CD8-positive, alpha-beta memory T cell (primary cell): ENCODE data around the gene GRM4. TPM values are rescaled to one million over a fixed set of nuclear protein-coding genes. Genes with fewer than 3 reads are reported as not detected.
A peak's percentile ranks its signal among the peaks of the same experiment; 100 is the strongest.
"Not testable (repeated sequence)": the region's sequence is repeated elsewhere in the genome, so short reads cannot be mapped to it uniquely, and the experiment has no call there.

Source experiments
- CTCF ChIA-PET: fragments of 350-600 bp; sonication (Branson Sonifier 250); formaldehyde crosslinking; loops from one replicate; lab custom pipeline; 2021; ENCODE audit warnings: antibody characterized with exemption; lab: Charles Lee
- POLR2A ChIA-PET: fragments of 350-600 bp; sonication (Branson Sonifier 250); formaldehyde crosslinking; loops from one replicate; lab custom pipeline; 2021; ENCODE audit warnings: antibody characterized with exemption; lab: Charles Lee
- DNase-seq, 5 donors: peaks; one replicate each; pipeline versions ENCODE4 v3.0.0 to v3.0.0-alpha.2; 2020 to 2022; ENCODE audit warnings: mixed read lengths in 1 of 5
- H3K27ac ChIP-seq: one replicate; pipeline ENCODE4 v1.7.0; 2013; ENCODE audit warnings: low read depth, mild to moderate bottlenecking, low read length, moderate library complexity
- H3K27me3 ChIP-seq: 2 replicates; pipeline ENCODE4 v1.7.0; 2013; ENCODE audit warnings: low read length, mild to moderate bottlenecking; ENCODE audit not compliant: insufficient read depth, poor library complexity, severe bottlenecking
- H3K36me3 ChIP-seq: 2 replicates; pipeline ENCODE4 v1.7.0; 2013; ENCODE audit warnings: mild to moderate bottlenecking, low read length, moderate library complexity; ENCODE audit not compliant: insufficient read depth
- H3K4me1 ChIP-seq: 2 replicates; pipeline ENCODE4 v1.7.0; 2013; ENCODE audit warnings: mild to moderate bottlenecking, low read length, moderate library complexity; ENCODE audit not compliant: insufficient read depth
- H3K4me3 ChIP-seq: 2 replicates; pipeline ENCODE4 v1.7.0; 2013; ENCODE audit warnings: mild to moderate bottlenecking, low read length
- H3K9me3 ChIP-seq: 2 replicates; pipeline ENCODE4 v1.7.0; 2013; ENCODE audit warnings: mild to moderate bottlenecking, low read length
- H3K27ac Mint-ChIP-seq, 8 donors: one replicate each; pipeline ENCODE4 v1.8.0; 2020 to 2021; ENCODE audit warnings: mixed read lengths in 8 of 8, mild to moderate bottlenecking in 6 of 8, inconsistent platforms in 3 of 8, moderate library complexity in 3 of 8
- H3K27me3 Mint-ChIP-seq, 2 donors: one replicate each; pipeline ENCODE4 v1.8.0; 2020 to 2021; ENCODE audit warnings: mixed read lengths in 2 of 2, mild to moderate bottlenecking in 1 of 2, moderate library complexity in 1 of 2
- H3K36me3 Mint-ChIP-seq, 3 donors: one replicate each; pipeline ENCODE4 v1.8.0; 2020 to 2021; ENCODE audit warnings: mixed read lengths in 3 of 3, inconsistent platforms in 1 of 3, mild to moderate bottlenecking in 1 of 3
- H3K4me1 Mint-ChIP-seq, 3 donors: one replicate each; pipeline ENCODE4 v1.8.0; 2020 to 2021; ENCODE audit warnings: mixed read lengths in 3 of 3, inconsistent platforms in 1 of 3, mild to moderate bottlenecking in 1 of 3
- H3K4me3 Mint-ChIP-seq, 7 donors: one replicate each; pipeline ENCODE4 v1.8.0; 2020 to 2021; ENCODE audit warnings: mixed read lengths in 7 of 7, mild to moderate bottlenecking in 6 of 7, moderate library complexity in 4 of 7, inconsistent platforms in 2 of 7
- H3K9me3 Mint-ChIP-seq, 5 donors: one replicate each; pipeline ENCODE4 v1.8.0; 2020 to 2022; ENCODE audit warnings: mixed read lengths in 5 of 5, mild to moderate bottlenecking in 3 of 5, moderate library complexity in 2 of 5, inconsistent platforms in 1 of 5
- polyA plus RNA-seq: library from polyadenylated mRNA; unstranded; fragments of 300-500 nt; fragmentation: Illumina TruSeq; gene quantifications from one replicate; pipeline ENCODE4 v1.2.3, GENCODE V29; 2021
- total RNA-seq, 2 experiments: library from RNA; stranded (reverse); gene quantifications; one replicate each; pipeline ENCODE4 v1.2.3, GENCODE V29; 2021

Gene GRM4
- total and polyA plus RNA-seq, 3 experiments from 2014 or later = 0.03 TPM; not detected in 2

DNA sequence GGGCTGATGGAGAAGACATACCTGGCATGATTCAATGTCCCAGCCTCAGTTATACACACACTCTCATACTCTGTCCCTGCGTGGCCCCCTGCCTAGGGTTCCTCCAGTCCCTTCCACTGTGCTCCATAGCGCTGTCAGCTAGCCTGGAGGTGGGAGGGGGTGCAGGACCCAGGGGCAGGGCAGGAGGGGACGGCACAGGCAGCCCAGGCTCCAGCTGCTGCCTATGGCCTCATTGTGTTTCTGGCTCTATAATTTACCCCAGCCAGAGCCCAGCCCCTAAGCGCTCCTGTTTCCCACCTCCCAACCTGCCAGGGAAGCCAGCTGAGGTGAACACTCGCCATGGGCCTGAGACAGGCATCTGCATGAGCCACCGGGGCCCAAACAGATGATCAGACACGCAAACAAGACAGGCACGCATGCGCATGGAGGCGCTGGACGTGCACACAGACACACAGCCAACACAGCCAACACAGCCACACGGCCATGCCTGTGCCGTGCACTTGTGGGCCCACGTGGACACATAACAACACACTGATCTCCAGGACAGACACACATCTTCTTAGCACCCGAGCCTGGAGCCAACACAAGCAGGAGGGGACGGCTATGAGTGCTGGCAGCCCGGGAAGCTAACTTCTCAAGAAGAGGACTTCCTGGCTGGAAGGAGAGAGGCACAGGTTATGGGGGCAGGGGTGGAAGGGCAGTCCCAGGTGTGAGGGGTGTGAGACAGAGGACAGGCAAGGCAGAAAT is 124.9 kb downstream of the GRM4 start:
- no peaks in the 10 kb centered on the region for H3K4me1 Mint-ChIP-seq
- no peaks in the 10 kb centered on the region for H3K36me3 Mint-ChIP-seq
- ChIA-PET CTCF (no interaction called here), POLR2A (no interaction called here)
- no peaks in the 10 kb centered on the region for H3K9me3 ChIP-seq
- H3K27ac Mint-ChIP-seq = no peak overlapping the region
- H3K4me1 ChIP-seq = no peaks in the 10 kb centered on the region
- no peaks in the 10 kb centered on the region for H3K27me3 ChIP-seq
- no peaks in the 10 kb centered on the region for H3K36me3 ChIP-seq
- no peak overlapping the region for H3K27ac ChIP-seq
- peaks cover 0 to 2% (median 0%) of the 10 kb centered on the region in 5 donors for H3K9me3 Mint-ChIP-seq
- no peak overlapping the region for H3K4me3 Mint-ChIP-seq
- H3K27me3 Mint-ChIP-seq = peaks cover 2 to 9% of the 10 kb centered on the region in 2 donors
- no peak overlapping the region for H3K4me3 ChIP-seq
- peak in 1 of 5 donors; percentile 43 for DNase-seq

DNA sequence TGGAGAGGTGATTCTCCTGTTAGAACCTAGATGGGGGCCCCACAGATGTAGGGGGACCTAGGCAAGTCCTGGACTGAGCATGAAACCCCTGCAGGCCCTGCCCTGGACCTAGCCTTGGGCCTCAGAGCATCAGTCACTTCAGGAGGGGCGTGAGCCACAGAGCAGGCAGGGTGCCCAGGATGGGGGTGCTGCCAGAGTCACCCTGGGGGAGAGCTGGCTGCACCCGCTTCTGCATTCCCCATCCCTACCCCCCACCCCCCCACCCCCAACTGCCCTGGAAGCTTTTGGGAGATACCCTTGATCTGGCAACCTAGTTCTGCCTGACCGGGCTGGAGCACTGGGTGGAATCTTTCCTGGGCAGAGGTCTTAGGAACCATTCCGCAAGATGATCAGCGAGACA is 125.6 kb downstream of the GRM4 start:
- Mint-ChIP-seq H3K9me3 (peaks cover 0 to 2% (median 0%) of the 10 kb centered on the region in 5 donors), H3K4me1 (no peaks in the 10 kb centered on the region), H3K27me3 (peaks cover 2 to 9% of the 10 kb centered on the region in 2 donors), H3K27ac (no peak overlapping the region), H3K4me3 (no peak overlapping the region), H3K36me3 (no peaks in the 10 kb centered on the region)
- H3K27ac ChIP-seq = no peak overlapping the region
- DNase-seq = peak in 1 of 5 donors; percentile 17
- H3K27me3 ChIP-seq = no peaks in the 10 kb centered on the region
- no peaks in the 10 kb centered on the region for H3K9me3 ChIP-seq
- H3K4me1 ChIP-seq = no peaks in the 10 kb centered on the region
- no peaks in the 10 kb centered on the region for H3K36me3 ChIP-seq
- H3K4me3 ChIP-seq = no peak overlapping the region
- POLR2A ChIA-PET = no interaction called here
- CTCF ChIA-PET = no interaction called here

DNA sequence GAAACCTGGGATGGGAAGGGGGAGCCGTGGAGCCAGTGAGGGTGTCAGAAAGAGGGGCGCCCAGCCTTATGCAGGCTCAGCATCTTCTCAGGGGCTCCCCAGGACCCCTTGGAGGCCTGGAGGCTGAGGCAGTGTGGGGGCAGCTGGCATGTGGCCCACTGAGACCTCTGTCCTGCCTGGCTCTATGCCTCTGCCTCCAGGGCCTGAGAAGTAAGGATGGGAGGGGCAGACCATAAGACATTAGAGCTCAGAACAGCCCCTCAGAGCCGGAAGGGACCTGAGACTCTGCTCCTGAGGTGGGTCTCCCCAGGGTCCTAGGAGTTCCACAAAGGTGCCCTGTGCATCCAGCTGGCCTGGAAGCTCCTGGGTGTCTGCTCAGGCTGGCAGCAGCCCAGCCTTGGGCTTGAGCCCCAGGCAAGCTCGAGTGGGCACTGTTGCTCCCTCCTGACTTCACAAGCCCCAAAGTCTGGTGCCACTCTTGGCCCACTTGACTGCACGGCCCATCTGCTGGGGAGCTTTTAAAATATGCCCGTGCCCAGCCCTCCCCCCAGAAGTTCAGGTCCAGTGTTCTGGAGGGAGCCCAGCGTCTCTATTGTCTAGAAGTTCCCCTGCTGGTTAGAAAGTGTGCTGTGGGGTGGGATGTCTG is 126.8 kb downstream of the GRM4 start:
- POLR2A ChIA-PET = no interaction called here
- H3K4me3 ChIP-seq = no peak overlapping the region

DNA sequence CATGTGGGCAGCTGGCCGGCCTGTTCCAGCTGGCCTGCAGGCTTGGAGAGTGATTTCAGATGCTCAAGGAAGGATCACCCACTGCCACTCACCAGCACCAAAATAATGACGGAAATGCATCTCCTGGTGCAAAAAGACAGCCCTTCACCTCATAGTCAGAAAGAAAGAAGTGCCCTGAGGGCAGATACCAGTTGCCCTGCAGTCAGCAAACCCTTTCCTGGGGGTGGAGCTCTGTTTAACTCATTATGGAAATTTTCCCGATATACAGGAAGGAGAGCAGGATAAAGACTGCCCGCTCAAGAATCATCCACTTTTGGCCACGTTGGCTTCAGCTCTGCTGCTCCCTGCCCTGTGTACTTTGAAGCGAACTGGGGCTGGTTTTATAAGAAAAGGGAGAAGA is 127.9 kb downstream of the GRM4 start:
- no peak overlapping the region for H3K4me3 Mint-ChIP-seq
- DNase-seq = peak in 1 of 5 donors; percentile 25
- no peaks in the 10 kb centered on the region for H3K36me3 Mint-ChIP-seq
- H3K9me3 Mint-ChIP-seq = no peaks in the 10 kb centered on the region
- Histone ChIP-seq H3K9me3 (no peaks in the 10 kb centered on the region), H3K27ac (no peak overlapping the region), H3K4me1 (no peaks in the 10 kb centered on the region), H3K4me3 (no peak overlapping the region), H3K36me3 (no peaks in the 10 kb centered on the region), H3K27me3 (no peaks in the 10 kb centered on the region)
- no peaks in the 10 kb centered on the region for H3K4me1 Mint-ChIP-seq
- no peak overlapping the region for H3K27ac Mint-ChIP-seq
- H3K27me3 Mint-ChIP-seq = peaks cover 2 to 7% of the 10 kb centered on the region in 2 donors
- ChIA-PET POLR2A (no interaction called here), CTCF (interaction anchor here (0.8 to 1.6 kb wide), 3 partner anchors 9 to 245 kb away, joined by 3 to 4 read pairs (median 3); no protein-coding TSS in a partner anchor)

More for the DNA sequence above, 126.8 kb downstream of the GRM4 start:
- DNase-seq = peak in 1 of 5 donors; percentile 35
- Mint-ChIP-seq H3K9me3 (peaks cover 0 to under 1% (median 0%) of the 10 kb centered on the region in 5 donors), H3K36me3 (no peaks in the 10 kb centered on the region), H3K4me3 (no peak overlapping the region), H3K4me1 (no peaks in the 10 kb centered on the region), H3K27ac (no peak overlapping the region), H3K27me3 (peaks cover 2 to 9% of the 10 kb centered on the region in 2 donors)
- Histone ChIP-seq H3K4me1 (no peaks in the 10 kb centered on the region), H3K9me3 (no peaks in the 10 kb centered on the region), H3K36me3 (no peaks in the 10 kb centered on the region), H3K27ac (no peak overlapping the region), H3K27me3 (no peaks in the 10 kb centered on the region)
- CTCF ChIA-PET = interaction anchor here (0.9 to 1.5 kb wide), 2 partner anchors 8 to 247 kb away, joined by 3 to 5 read pairs; no protein-coding TSS in a partner anchor

DNA sequence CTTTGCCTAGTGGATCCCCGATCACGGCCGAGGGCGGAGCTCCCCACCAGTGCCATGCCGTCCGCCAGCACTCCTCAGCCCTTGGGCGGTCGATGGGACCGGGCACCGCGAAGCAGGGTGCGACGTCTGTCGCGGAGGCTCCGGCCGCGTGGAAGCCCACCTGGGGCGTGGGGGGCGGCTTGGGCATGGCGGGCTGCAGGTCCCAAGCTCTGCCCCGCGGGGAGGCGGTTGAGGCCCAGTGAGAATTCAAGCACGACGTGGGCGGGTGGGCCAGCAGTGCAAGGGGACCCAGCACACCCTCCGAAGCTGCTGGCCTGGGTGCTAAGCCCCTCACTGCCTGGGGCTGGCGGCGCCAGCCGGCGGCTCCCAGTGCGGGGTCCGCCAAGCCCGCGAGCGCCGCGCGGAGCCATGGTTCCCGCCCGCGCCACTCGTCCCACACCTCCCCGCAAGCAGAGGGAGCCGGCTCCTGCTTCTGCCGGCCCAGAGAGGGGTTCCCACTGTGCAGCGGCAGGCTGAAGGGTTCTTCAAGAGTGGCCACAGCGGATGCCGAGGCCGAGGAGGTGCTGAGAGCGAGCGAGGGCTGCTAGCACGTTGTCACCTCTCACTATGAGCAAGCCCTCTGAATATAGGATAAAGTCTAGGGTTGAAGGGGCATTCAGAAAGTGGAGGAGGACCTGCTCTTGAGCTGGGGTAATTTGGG is 128.6 kb downstream of the GRM4 start:
- Histone ChIP-seq H3K9me3 (no peaks in the 10 kb centered on the region), H3K27me3 (no peaks in the 10 kb centered on the region), H3K4me3 (no peak overlapping the region), H3K36me3 (no peaks in the 10 kb centered on the region), H3K4me1 (no peaks in the 10 kb centered on the region), H3K27ac (no peak overlapping the region)
- Mint-ChIP-seq H3K36me3 (no peaks in the 10 kb centered on the region), H3K27ac (peak overlapping the region in 2 of 8 donors; percentile 34 to 57), H3K4me3 (no peak overlapping the region), H3K27me3 (peaks cover 2 to 3% of the 10 kb centered on the region in 2 donors), H3K9me3 (no peaks in the 10 kb centered on the region), H3K4me1 (no peaks in the 10 kb centered on the region)
- POLR2A ChIA-PET = no interaction called here
- no peak for DNase-seq
- CTCF ChIA-PET = interaction anchor here (0.8 to 1.6 kb wide), 2 partner anchors 8 to 245 kb away, joined by 3 to 4 read pairs; no protein-coding TSS in a partner anchor

DNA sequence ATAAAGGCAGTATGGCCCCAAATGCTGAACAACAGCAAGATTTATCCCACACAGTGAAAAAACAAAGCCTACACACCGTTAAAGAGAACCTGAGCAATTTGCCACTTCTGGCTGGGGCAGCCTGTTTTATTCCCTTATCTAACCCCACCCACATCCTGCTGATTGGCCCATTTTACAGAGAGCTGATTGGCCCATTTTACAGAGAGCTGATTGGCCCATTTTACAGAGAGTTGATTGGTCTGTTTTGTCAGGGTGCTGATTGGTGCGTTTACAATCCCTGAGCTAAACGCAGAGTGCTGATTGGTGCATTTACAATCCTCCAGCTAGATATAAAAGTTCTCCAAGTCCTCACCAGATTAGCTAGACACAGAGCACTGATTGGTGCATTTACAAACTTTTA is 129.3 kb downstream of the GRM4 start:
- H3K4me1 ChIP-seq, POLR2A ChIA-PET, H3K4me3 ChIP-seq, H3K4me1 Mint-ChIP-seq, H3K36me3 Mint-ChIP-seq, H3K27ac ChIP-seq, H3K4me3 Mint-ChIP-seq, H3K9me3 ChIP-seq, H3K27me3 Mint-ChIP-seq, H3K27ac Mint-ChIP-seq, H3K9me3 Mint-ChIP-seq, H3K27me3 ChIP-seq, H3K36me3 ChIP-seq: not testable (repeated sequence)
- CTCF ChIA-PET = interaction anchor here (1.6 kb wide), 1 partner anchor 244 kb away, joined by 4 read pairs; no protein-coding TSS in a partner anchor
- peak in 1 of 5 donors; percentile 3 for DNase-seq

DNA sequence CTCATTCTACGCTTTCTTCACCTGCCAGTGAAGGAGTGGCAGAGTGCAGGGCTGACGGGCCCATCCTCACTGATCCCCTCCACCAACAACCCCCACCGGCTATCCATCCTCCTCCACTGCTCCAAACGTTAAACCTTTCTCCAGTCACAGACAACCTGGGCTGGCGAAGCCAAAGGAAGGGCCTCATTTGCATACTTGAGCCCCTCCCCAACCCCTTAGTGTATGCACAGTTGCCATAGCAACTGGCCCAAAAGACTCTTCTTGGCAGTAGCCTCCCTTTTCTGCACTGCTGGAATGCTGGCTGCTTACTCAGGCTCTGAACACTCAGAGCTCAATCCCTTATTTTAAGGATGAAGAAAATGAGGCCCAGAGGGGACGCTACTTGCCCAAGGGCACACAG is 130.3 kb downstream of the GRM4 start:
- H3K27me3 ChIP-seq = no peaks in the 10 kb centered on the region
- Mint-ChIP-seq H3K4me3 (no peak overlapping the region), H3K27ac (peak overlapping the region in 1 of 8 donors; percentile 61), H3K36me3 (no peaks in the 10 kb centered on the region), H3K27me3 (peaks cover 0 to 1% of the 10 kb centered on the region in 2 donors), H3K4me1 (no peaks in the 10 kb centered on the region), H3K9me3 (no peaks in the 10 kb centered on the region)
- peak in 1 of 5 donors; percentile 20 for DNase-seq
- ChIA-PET CTCF (no interaction called here), POLR2A (no interaction called here)
- H3K36me3 ChIP-seq = no peaks in the 10 kb centered on the region
- no peak overlapping the region for H3K27ac ChIP-seq
- no peaks in the 10 kb centered on the region for H3K4me1 ChIP-seq
- no peaks in the 10 kb centered on the region for H3K9me3 ChIP-seq
- H3K4me3 ChIP-seq = no peak overlapping the region
